OCI-M2 (cell line): ENCODE measurements around the gene TSTD2.
"Not testable (repeated sequence)": the region's sequence is repeated elsewhere in the genome, so short reads cannot be mapped to it uniquely, and the experiment has no call there.

Source experiments
- DNase-seq: peaks from one replicate; lab custom pipeline; 2025; ENCODE audit not compliant: unreplicated experiment; lab: John Stamatoyannopoulos, UW

Gene TSTD2

DNA sequence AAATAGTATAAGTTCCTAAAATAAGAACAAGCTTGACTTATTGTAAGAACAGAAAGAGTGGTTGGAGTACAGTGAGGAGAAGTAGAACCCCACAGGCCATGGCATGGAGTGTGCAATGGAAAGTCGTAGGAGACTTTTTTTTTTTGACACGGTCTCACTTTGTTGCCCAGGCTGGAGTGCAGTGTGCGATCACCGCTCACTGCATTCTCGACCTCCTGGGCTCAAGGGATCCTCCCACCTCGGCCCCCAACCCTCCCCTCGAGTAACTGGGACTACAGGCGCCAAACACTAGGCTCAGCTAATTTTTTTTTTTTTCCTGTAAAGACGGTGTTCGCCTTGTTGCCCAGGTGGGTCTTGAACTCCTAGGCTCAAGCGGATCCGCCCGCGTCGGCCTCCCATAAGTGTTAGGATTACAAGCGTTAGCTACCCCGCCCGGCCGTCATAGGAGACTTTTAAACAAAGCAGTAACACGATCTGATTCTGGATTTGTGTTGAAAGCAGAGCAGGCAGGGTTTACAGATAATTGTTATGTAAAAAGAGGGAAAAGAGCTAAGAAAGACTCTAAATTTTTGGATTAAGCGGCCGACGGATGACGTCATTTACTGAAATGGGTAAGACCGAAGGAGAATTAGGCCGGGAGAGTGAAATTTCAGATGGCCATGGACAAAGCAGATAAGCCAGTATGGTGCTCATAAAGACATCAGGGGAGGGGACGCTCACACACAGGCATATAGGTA lies 752 bp downstream of the TSTD2 start:
- DNase-seq: no peak

- no peak for DNase-seq
These were observed 2.6 kb downstream of the TSTD2 start for GRCh38 chr9:97630591-97630990.

GRCh38 chr9:97629156-97629555 lies 4.0 kb downstream of the TSTD2 start:
- no peak for DNase-seq

DNA sequence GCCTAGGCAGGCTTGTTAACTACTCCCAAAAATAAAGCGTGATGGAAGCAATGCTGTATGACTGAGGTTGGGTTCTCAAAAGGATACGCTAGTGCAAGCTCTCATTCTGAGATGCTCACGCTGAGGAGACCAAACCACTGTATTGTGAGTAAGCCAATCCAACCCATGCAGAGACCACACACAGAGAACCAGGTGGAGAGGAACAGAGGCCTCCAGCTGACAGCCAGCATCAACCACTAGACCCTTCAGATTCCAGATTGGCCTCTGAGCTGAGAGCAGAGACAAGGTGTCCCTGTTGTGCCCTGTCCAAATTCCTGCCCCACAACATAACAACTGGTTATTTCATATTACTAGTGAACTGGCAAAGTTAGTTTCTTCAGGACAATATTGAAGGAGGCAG lies 4.5 kb downstream of the TSTD2 start:
- DNase-seq: no peak

GRCh38 chr9:97627624-97628023 lies 5.5 kb downstream of the TSTD2 start:
- no peak for DNase-seq

- no peak for DNase-seq
These were observed 7.5 kb downstream of the TSTD2 start for GRCh38 chr9:97625620-97626019.

DNA sequence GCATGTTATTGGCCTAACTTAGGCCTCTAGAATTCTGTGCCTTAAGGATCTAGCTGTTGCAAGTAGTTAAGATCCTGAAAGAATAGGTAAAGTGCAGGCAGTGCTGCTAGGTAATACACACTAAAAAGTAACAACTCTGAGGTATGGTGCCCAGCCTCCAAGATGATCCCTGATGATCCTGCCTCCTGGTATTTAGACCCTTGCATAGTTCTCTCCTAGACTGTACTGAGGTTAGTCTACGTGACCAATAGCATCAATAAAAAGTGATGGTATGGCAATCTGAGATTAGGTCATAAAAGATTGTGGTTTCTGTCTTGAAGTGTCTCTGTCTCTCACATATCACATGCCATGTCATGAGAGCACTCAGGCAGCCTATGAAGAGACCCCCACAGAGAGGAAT lies 9.2 kb downstream of the TSTD2 start:
- no peak for DNase-seq

- not testable (repeated sequence) for DNase-seq
These were observed 10.7 kb downstream of the TSTD2 start for GRCh38 chr9:97622483-97622882.

- not testable (repeated sequence) for DNase-seq
These were observed 13.1 kb downstream of the TSTD2 start for GRCh38 chr9:97620063-97620462.

DNA sequence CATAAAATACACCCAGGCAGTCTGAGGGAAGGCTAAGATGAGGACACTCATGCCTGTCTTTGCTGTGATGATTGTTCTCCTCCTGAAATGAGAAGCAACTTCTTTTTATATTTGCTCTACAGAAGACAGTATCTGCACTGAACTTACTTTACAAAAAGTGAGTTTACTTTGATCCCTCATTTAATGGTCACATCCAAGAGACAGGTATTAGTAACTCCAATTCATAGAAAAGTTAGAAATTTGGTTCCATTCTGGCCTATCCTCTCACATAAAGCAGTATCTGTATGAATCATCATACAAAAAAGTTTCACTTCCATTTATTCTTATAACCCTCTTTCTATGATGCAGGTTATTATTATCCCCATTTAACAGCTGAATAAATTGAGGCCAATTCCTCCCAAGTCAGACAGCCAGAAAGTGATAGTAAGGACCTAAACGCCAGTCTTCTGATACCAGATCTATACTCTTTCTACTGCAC lies 15.2 kb downstream of the TSTD2 start:
- no peak for DNase-seq

DNA sequence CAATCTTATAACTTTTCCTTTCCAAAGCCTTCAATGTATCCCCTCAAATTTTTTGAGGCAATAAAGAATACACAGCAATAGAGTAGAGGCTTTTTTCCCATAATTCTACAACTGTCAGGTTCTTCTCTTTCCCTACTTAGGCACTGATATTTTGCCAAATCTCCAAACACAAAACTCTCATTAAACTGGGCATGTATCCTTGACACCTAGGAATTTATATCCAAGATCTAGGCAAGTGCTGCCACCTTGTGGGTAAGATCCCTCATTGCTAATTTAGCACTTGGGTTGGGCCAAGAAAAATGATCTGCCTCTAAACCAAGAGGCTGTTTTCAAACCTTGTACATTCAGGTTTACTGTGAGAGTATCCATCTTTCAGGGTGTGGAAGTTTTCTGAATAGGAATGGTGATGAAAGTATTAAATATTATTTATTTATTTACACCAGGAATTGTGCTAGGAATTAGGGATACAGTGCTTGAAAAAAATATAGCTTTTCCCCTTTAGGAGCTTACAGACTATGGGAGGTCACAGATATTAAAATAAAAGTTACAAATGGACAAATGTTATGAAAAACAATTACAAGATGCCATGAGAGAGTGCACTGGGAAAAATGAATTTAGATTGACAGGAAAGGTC lies 17.6 kb downstream of the TSTD2 start:
- no peak for DNase-seq

DNA sequence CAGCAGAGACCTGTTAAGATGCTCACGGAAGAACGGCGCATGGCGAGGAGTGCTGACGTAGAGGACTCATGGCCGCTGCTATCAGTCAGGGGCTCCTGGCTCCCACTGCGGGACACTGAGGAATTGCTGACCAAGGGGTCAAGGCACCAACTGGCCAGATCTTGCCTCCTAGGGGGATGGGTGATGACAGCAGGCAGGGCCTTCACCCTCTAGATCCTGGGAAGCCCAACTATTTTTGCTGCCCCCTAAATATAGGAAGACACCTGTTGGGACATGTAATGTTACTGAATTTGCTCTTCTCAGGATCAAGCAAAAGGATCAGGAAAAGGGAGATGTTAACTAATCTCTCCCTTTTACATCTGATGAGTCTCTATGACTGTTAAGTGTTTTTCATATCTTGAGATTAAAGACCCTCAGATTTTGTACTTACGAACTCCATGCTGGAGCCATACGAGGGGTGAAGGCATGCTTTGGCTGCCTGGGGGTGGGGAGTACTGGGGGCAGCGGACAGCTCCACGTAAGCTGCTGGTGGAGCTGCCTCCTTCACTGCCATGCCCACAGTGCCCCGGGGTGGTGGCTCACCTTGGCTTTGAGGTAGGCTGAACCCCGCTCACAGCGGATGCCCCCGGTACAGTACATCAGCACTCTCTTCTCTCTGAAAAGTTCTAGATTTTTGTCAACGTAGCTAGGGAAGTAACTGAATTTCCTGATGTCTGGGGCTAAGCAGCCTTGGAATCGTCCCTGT lies 28.1 kb downstream of the TSTD2 start:
- no peak for DNase-seq

GRCh38 chr9:97602430-97602829 lies 30.7 kb downstream of the TSTD2 start:
- no peak for DNase-seq

DNA sequence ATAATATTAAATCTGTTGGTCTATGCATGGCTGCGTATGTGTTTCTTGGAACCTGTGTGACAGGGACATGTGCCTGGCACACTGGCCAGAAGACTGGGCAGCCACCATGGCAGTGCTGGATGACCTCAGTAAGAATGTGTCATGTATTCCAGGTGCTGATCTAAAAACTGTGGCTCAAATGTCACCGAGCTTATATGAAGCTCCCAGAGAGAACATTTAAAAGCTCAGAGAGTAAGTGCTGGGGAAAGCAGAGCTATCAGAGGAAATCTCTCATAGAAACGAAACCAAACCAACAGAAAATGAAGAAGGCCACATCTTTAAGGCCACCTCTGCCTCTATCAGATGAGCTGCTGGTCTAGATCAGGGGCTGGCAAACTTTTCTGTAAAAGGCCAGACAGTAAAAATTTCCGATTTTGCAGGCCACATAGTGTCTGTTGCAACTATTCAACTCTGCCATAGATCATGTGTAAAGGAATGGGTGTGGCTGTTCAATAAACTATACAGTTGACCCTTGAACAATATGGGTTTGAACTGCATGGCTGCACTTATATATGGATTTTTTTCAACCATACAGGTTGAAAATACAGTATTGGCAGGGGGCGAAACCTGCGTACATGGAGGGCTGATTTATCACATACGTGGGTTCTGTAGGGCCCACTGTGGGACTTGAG lies 31.8 kb downstream of the TSTD2 start:
- DNase-seq: no peak

DNA sequence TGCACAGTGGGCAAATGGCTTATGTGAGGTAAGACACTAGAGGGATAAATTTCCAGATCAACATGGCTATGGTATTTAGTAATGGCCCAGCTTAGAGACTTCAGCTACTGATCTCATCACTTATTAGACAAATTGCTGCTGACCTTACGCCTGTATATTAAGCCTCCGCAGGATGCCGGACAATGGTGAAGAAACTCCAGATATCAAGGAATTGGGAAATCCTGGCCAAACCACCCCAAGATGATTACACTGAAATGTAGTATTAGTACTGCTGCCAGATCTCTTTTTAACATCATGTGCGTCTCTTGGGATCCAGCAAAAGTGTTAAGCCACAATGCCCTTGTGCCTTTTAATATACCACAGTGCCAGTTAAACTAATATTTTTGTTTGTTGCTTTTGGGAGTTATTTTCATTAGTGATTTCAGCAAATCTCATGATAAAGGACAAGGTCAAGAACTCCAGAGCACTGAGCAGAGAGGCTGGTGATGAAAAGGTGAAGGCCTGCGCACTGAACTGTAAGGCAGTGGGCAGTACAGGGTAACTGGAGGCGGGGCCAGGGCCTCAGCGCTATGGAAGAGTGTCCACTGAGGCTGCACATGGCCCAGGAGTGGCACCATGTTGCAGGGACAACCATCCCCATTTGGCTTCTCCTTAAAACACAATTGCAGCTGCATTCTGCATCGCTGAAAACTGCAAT lies 32.5 kb downstream of the TSTD2 start:
- no peak for DNase-seq

GRCh38 chr9:97599314-97599846 lies 33.8 kb downstream of the TSTD2 start:
- DNase-seq: no peak

GRCh38 chr9:97598461-97599288 lies 34.5 kb downstream of the TSTD2 start:
- DNase-seq: peak; percentile 6

GRCh38 chr9:97596906-97597305 lies 36.3 kb downstream of the TSTD2 start:
- no peak for DNase-seq

GRCh38 chr9:97594381-97594921 lies 38.7 kb downstream of the TSTD2 start:
- no peak for DNase-seq
